ENCODE data around the gene UBQLNL.

DNA sequence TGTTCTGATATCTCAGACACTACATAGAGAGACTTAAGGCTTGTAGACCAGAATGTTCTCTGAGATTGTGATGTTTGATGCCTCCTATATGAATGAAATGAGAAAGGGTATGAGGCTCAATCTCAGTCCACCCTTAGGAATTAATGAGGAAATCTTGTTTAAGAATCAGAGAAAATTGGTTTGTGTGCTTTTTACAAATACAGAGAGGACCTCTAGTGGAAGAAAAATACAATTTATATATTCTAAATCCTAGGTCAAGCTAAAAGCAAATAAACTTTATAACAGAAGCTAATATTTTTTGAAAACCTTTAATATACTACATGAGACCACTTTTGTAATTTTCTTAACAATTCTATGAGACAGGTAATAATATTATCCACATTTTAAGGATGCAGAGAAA, 36.8 kb upstream of the UBQLNL start:
- TF ChIP-seq, protein P1, sequence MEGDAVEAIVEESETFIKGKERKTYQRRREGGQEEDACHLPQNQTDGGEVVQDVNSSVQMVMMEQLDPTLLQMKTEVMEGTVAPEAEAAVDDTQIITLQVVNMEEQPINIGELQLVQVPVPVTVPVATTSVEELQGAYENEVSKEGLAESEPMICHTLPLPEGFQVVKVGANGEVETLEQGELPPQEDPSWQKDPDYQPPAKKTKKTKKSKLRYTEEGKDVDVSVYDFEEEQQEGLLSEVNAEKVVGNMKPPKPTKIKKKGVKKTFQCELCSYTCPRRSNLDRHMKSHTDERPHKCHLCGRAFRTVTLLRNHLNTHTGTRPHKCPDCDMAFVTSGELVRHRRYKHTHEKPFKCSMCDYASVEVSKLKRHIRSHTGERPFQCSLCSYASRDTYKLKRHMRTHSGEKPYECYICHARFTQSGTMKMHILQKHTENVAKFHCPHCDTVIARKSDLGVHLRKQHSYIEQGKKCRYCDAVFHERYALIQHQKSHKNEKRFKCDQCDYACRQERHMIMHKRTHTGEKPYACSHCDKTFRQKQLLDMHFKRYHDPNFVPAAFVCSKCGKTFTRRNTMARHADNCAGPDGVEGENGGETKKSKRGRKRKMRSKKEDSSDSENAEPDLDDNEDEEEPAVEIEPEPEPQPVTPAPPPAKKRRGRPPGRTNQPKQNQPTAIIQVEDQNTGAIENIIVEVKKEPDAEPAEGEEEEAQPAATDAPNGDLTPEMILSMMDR (IDR thresholded peaks at IDR 0.05): peak; percentile 32
- TF ChIP-seq FOSL2 (IDR thresholded peaks at IDR 0.05): no peak
- no peak for TF ChIP-seq FOSL2 (CRISPR knock-in tag; IDR thresholded peaks at IDR 0.05)
- TF ChIP-seq NFE2L2 (conservative IDR thresholded peaks at IDR 0.05; ENCODE audit: low read length): no peak
- no peak for TF ChIP-seq RCOR1 (IDR thresholded peaks at IDR 0.05; ENCODE audit: low read depth, low read length)
- no peak for TF ChIP-seq MAFK (IDR thresholded peaks at IDR 0.05; ENCODE audit: partially characterized antibody)
